AG09309 (cell line): ENCODE data around the gene ZNF764.

ENCODE experiments used
- DNase-seq: peaks from one replicate; pipeline ENCODE4 v3.0.0-alpha.2; 2010; ENCODE audit warnings: low read depth
- H3K4me3 ChIP-seq: 2 replicates; pipeline ENCODE4 v1.5.1; 2011; ENCODE audit warnings: mild to moderate bottlenecking, low read depth, low read length, moderate library complexity; ENCODE audit not compliant: control insufficient read depth
- CTCF ChIP-seq: IDR thresholded peaks from 2 replicates; pipeline ENCODE4 v1.5.1; 2011; ENCODE audit warnings: mild to moderate bottlenecking, low read depth, low read length, inconsistent platforms; ENCODE audit not compliant: insufficient read depth, control insufficient read depth; ENCODE audit errors: missing control alignments

Gene ZNF764

GRCh38 chr16:30530163-30531037 is 27.8 kb downstream of the ZNF764 start:
- DNase-seq: no peak
- H3K4me3 ChIP-seq: no peak overlapping the region
- TF ChIP-seq CTCF: no peak

- H3K4me3 ChIP-seq: no peak overlapping the region
- DNase-seq: no peak
- no peak for TF ChIP-seq CTCF
These were observed 29.2 kb downstream of the ZNF764 start for GRCh38 chr16:30528799-30529457.

- no peak for TF ChIP-seq CTCF
- H3K4me3 ChIP-seq: peak overlapping the region; percentile 15; the same call in 1 of the 2 replicates
- no peak for DNase-seq
These were observed 30.5 kb downstream of the ZNF764 start for GRCh38 chr16:30527635-30528178.

- DNase-seq: peak; percentile 76
- TF ChIP-seq CTCF: peak; percentile 25
- H3K4me3 ChIP-seq: peak overlapping the region; percentile 80
These were observed 31.1 kb downstream of the ZNF764 start for GRCh38 chr16:30526823-30527634.

GRCh38 chr16:30526137-30526822 is 31.9 kb downstream of the ZNF764 start, which contains the start of gene ZNF768:
Gene ZNF768 (minus strand): TSS chr16:30526566. CDS start chr16:30526413, 153 bp downstream.
- peak within 1 kb of the TSS; percentile 80 for H3K4me3 ChIP-seq
- no peak for TF ChIP-seq CTCF
- no peak for DNase-seq

- H3K4me3 ChIP-seq: peak overlapping the region; percentile 80
- no peak for DNase-seq
- TF ChIP-seq CTCF: no peak
These were observed 32.4 kb downstream of the ZNF764 start for GRCh38 chr16:30525844-30526136.
